Neural cell (in vitro differentiated cells): ENCODE results near the gene HOXA4. TPM values are rescaled to one million over a fixed set of nuclear protein-coding genes. Genes with fewer than 3 reads are reported as not detected.

Source experiments
- H2AFZ ChIP-seq: fragments of 200-600, 300-800 bp; sonication (generic), shearing (Covaris generic); 2 replicates; pipeline ENCODE4 v1.6.0; 2014; ENCODE audit warnings: low read depth, mild to moderate bottlenecking, antibody characterized with exemption, low read length, moderate library complexity
- H3F3A ChIP-seq: fragments of 200-600 bp; shearing (Covaris generic); 2 replicates; pipeline ENCODE4 v1.6.1; 2016; ENCODE audit warnings: mild to moderate bottlenecking, moderate library complexity, mixed read lengths, antibody characterized with exemption, low read length; ENCODE audit not compliant: insufficient read depth, poor library complexity, severe bottlenecking
- H3K27ac ChIP-seq: fragments of 200-600, 300-800 bp; sonication (generic), shearing (Covaris generic); 2 replicates; pipeline ENCODE4 v1.5.1; 2014; ENCODE audit warnings: mild to moderate bottlenecking, low read length, moderate library complexity
- H3K27me3 ChIP-seq: fragments of 300-800, 200-600 bp; sonication (generic), shearing (Covaris generic); 2 replicates; pipeline ENCODE4 v1.6.0; 2014; ENCODE audit warnings: mild to moderate bottlenecking, low read depth, low read length, moderate library complexity; ENCODE audit not compliant: insufficient read depth
- H3K36me3 ChIP-seq: fragments of 300-800, 200-600 bp; sonication (generic), shearing (Covaris generic); 2 replicates; pipeline ENCODE4 v1.5.1; 2014; ENCODE audit warnings: mild to moderate bottlenecking, antibody characterized with exemption, low read length, moderate library complexity; ENCODE audit not compliant: insufficient read depth
- H3K4me2 ChIP-seq: fragments of 300-800, 200-600 bp; sonication (generic), shearing (Covaris generic); 2 replicates; pipeline ENCODE4 v1.6.0; 2014; ENCODE audit warnings: mild to moderate bottlenecking, low read length
- H3K4me3 ChIP-seq: fragments of 300-800, 200-600 bp; sonication (generic), shearing (Covaris generic); 2 replicates; pipeline ENCODE4 v1.5.1; 2014; ENCODE audit warnings: mild to moderate bottlenecking, low read length, moderate library complexity
- H3K79me2 ChIP-seq: fragments of 200-600 bp; shearing (Covaris generic); replicated peaks from 2 replicates; pipeline ENCODE4 v1.6.0; 2014; ENCODE audit warnings: mild to moderate bottlenecking, low read length, moderate library complexity; ENCODE audit not compliant: insufficient read depth
- H3K9ac ChIP-seq: fragments of 300-800, 200-600 bp; sonication (generic), shearing (Covaris generic); 2 replicates; pipeline ENCODE4 v1.6.1; 2016; ENCODE audit warnings: mild to moderate bottlenecking, low read length, mixed read lengths
- H3K9me2 ChIP-seq: fragments of 200-600 bp; shearing (Covaris generic); 2 replicates; pipeline ENCODE4 v1.6.1; 2016; ENCODE audit warnings: mild to moderate bottlenecking, low read length, mixed read lengths; ENCODE audit not compliant: insufficient read depth
- H3K9me3 ChIP-seq: fragments of 200-600, 300-800 bp; sonication (generic), shearing (Covaris generic); 2 replicates; pipeline ENCODE4 v1.6.1; 2016; ENCODE audit warnings: mild to moderate bottlenecking, mixed run types, low read length, moderate library complexity, mixed read lengths
- H4K20me1 ChIP-seq: fragments of 200-600 bp; shearing (Covaris generic); 2 replicates; pipeline ENCODE4 v1.6.1; 2016; ENCODE audit warnings: mild to moderate bottlenecking, mixed run types; ENCODE audit not compliant: insufficient read depth
- EP300 ChIP-seq: fragments of 450-650 bp; conservative IDR thresholded peaks from 2 replicates; pipeline ENCODE4 v1.6.1; 2014; ENCODE audit warnings: antibody characterized with exemption, mild to moderate bottlenecking, moderate library complexity; ENCODE audit not compliant: poor library complexity, severe bottlenecking
- EZH2 ChIP-seq: fragments of 200-600, 300-800 bp; shearing (Covaris generic), sonication (generic); IDR thresholded peaks from 2 replicates; pipeline ENCODE4 v1.6.1; 2014; ENCODE audit warnings: antibody characterized with exemption, low read length, borderline replicate concordance, mild to moderate bottlenecking; ENCODE audit not compliant: insufficient read depth, poor library complexity, severe bottlenecking
- MXI1 ChIP-seq: fragments of 450-650 bp; conservative IDR thresholded peaks from 2 replicates; pipeline ENCODE4 v1.6.1; 2014; ENCODE audit warnings: antibody characterized with exemption, mild to moderate bottlenecking; ENCODE audit not compliant: poor library complexity, severe bottlenecking
- POLR2AphosphoS5 ChIP-seq: IDR thresholded peaks from 2 replicates; pipeline ENCODE4 v1.6.1; 2012
- RAD21 ChIP-seq: fragments of 450-650 bp; conservative IDR thresholded peaks from 2 replicates; pipeline ENCODE4 v1.6.1; 2014; ENCODE audit warnings: antibody characterized with exemption, mild to moderate bottlenecking, moderate library complexity
- SMC3 ChIP-seq: fragments of 450-650 bp; conservative IDR thresholded peaks from 2 replicates; pipeline ENCODE4 v1.6.1; 2014; ENCODE audit warnings: antibody characterized with exemption, mild to moderate bottlenecking, moderate library complexity; ENCODE audit not compliant: poor library complexity
- TAF1 ChIP-seq: IDR thresholded peaks from 2 replicates; pipeline ENCODE4 v1.6.1; 2012; ENCODE audit warnings: low read depth
- polyA plus RNA-seq: library from polyadenylated mRNA; depleted of rRNA; stranded (reverse); fragments of >200 nt; gene quantifications from 2 replicates; pipeline ENCODE4 v1.2.3, GENCODE V29; 2014
- TF ChIP-seq, protein P1 (sequence below): fragments of 450-650 bp; IDR thresholded peaks from 2 replicates; pipeline ENCODE4 v1.5.1; 2014; ENCODE audit warnings: antibody characterized with exemption, mild to moderate bottlenecking, moderate library complexity; ENCODE audit not compliant: poor library complexity, severe bottlenecking
- TF ChIP-seq, protein P2 (sequence below): IDR thresholded peaks from 2 replicates; pipeline ENCODE4 v1.6.1; 2012; ENCODE audit warnings: borderline replicate concordance

HOXA4 gene
- polyA plus RNA-seq, 1 donor from 2014 or later = not detected

DNA sequence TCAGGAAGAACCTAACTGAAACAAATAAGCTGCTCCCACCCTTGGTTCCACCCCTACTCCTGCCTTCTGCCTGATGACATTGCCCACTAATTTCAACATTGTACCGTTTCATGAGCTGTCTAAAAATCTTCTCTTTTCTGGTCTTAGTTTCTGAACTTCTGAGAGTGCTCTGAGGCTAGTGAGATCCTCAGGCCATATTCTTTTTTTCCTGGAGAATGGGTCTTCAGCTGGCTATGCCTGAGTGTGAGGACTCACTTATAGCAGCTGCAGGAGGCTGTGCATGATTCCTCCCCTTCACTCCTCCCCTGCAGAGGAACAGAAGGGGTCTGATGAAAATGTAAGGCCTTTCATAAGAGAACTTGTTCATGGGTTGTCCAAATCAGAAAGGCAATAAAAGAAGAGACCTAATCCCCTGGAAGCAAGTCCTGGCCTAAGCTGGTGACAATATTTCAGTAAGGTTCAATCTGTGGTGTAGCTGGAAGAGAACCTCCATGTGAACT, 11.1 kb downstream of the HOXA4 start:
- Histone ChIP-seq H3K27me3 (peaks cover 99% of the 10 kb centered on the region), H3K9ac (no peak overlapping the region), H3K4me2 (no peak overlapping the region), H3K9me2 (no peaks in the 10 kb centered on the region), H3K36me3 (no peaks in the 10 kb centered on the region), H4K20me1 (no peaks in the 10 kb centered on the region), H2AFZ (no peak overlapping the region), H3K4me3 (no peak overlapping the region), H3K79me2 (no peaks in the 10 kb centered on the region), H3K27ac (no peak overlapping the region), H3F3A (no peaks in the 10 kb centered on the region), H3K9me3 (peaks cover 4% of the 10 kb centered on the region)
- TF ChIP-seq POLR2AphosphoS5 = no peak
- no peak for TF ChIP-seq EZH2
- TF ChIP-seq, protein P1, sequence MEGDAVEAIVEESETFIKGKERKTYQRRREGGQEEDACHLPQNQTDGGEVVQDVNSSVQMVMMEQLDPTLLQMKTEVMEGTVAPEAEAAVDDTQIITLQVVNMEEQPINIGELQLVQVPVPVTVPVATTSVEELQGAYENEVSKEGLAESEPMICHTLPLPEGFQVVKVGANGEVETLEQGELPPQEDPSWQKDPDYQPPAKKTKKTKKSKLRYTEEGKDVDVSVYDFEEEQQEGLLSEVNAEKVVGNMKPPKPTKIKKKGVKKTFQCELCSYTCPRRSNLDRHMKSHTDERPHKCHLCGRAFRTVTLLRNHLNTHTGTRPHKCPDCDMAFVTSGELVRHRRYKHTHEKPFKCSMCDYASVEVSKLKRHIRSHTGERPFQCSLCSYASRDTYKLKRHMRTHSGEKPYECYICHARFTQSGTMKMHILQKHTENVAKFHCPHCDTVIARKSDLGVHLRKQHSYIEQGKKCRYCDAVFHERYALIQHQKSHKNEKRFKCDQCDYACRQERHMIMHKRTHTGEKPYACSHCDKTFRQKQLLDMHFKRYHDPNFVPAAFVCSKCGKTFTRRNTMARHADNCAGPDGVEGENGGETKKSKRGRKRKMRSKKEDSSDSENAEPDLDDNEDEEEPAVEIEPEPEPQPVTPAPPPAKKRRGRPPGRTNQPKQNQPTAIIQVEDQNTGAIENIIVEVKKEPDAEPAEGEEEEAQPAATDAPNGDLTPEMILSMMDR = no peak
- TF ChIP-seq TAF1 = no peak
- TF ChIP-seq EP300 = no peak
- TF ChIP-seq, protein P2, sequence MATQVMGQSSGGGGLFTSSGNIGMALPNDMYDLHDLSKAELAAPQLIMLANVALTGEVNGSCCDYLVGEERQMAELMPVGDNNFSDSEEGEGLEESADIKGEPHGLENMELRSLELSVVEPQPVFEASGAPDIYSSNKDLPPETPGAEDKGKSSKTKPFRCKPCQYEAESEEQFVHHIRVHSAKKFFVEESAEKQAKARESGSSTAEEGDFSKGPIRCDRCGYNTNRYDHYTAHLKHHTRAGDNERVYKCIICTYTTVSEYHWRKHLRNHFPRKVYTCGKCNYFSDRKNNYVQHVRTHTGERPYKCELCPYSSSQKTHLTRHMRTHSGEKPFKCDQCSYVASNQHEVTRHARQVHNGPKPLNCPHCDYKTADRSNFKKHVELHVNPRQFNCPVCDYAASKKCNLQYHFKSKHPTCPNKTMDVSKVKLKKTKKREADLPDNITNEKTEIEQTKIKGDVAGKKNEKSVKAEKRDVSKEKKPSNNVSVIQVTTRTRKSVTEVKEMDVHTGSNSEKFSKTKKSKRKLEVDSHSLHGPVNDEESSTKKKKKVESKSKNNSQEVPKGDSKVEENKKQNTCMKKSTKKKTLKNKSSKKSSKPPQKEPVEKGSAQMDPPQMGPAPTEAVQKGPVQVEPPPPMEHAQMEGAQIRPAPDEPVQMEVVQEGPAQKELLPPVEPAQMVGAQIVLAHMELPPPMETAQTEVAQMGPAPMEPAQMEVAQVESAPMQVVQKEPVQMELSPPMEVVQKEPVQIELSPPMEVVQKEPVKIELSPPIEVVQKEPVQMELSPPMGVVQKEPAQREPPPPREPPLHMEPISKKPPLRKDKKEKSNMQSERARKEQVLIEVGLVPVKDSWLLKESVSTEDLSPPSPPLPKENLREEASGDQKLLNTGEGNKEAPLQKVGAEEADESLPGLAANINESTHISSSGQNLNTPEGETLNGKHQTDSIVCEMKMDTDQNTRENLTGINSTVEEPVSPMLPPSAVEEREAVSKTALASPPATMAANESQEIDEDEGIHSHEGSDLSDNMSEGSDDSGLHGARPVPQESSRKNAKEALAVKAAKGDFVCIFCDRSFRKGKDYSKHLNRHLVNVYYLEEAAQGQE = no peak
- TF ChIP-seq MXI1 = no peak
- no peak for TF ChIP-seq SMC3
- no peak for TF ChIP-seq RAD21

DNA sequence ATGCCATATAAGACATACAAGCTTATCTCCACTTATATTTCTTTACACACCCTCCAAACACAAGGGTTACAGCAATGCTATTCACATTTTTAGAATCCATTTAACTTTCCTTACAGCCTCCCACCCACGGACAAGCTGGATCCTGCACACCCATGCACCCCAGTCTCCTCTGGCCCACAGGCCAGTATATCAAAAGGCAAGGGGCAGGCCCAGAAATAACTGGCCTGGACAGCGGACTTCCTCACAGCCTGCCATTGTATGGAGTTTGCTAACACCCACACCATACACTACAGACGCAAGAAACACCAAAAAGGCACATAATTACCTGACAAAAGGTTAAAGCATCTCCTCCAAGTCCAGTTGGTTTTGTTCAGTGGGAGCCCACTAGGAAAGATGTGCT, 12.0 kb downstream of the HOXA4 start:
- Histone ChIP-seq H3K9ac (no peak overlapping the region), H3K4me2 (no peak overlapping the region)

More for the DNA sequence above, 12.0 kb downstream of the HOXA4 start:
- no peak overlapping the region for H3K4me3 ChIP-seq
- H3K9me3 ChIP-seq = no peaks in the 10 kb centered on the region
- no peak overlapping the region for H2AFZ ChIP-seq
- H3K27ac ChIP-seq = no peak overlapping the region
- no peaks in the 10 kb centered on the region for H3K79me2 ChIP-seq
- H3K27me3 ChIP-seq = peaks cover 96% of the 10 kb centered on the region
- TF ChIP-seq, protein P1 = no peak
- no peak for TF ChIP-seq RAD21
- no peak for TF ChIP-seq EP300
- TF ChIP-seq POLR2AphosphoS5 = no peak
- no peak for TF ChIP-seq EZH2
- TF ChIP-seq SMC3 = no peak
- no peak for TF ChIP-seq MXI1
- TF ChIP-seq, protein P2 = no peak
- no peaks in the 10 kb centered on the region for H3F3A ChIP-seq
- no peaks in the 10 kb centered on the region for H3K9me2 ChIP-seq
- no peaks in the 10 kb centered on the region for H3K36me3 ChIP-seq
- no peaks in the 10 kb centered on the region for H4K20me1 ChIP-seq
